NOMO-1 treated with dmso at 0.1 percent for 144 hours (cell line): ENCODE data around the gene PPP1R37.
A peak's percentile ranks its signal among the peaks of the same experiment; 100 is the strongest.

Experiments
- DNase-seq: peaks from one replicate; lab custom pipeline; 2025; ENCODE audit not compliant: unreplicated experiment; lab: John Stamatoyannopoulos, UW

Gene PPP1R37

DNA sequence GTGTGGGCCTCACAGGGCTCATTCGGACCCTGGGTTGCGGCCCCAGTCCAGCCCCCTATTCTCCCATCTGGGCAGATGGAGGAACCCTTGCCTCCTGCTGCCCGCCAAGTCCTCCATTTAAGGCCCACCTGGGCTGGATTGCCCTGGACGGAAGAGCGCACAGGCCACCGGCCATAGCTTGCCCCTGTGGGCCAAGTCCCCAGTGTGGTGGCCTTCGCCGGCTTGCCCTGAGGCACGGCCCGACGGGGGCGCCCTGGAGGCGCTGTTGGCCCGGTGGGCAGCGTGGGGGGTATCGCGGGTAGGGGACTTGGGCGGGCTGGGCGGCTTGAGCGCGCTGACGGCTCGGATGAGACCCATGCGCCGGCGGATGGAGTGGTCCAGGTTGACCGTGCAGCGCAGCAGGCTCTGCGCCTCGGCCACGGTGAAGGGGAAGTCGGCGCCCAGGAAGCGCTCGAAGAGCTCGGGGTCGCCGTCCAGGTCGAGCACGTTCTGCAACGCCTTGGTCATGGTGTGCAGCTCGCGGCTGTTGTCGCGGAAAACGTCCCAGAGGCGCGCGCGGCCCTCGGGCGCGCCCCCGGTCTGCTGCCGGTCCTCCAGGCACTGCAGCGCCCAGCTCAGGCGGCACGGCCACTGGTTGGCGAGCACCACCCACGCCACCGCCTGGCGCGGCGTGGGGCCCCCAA is 59.0 kb downstream of the PPP1R37 start:
- DNase-seq, result no peak

DNA sequence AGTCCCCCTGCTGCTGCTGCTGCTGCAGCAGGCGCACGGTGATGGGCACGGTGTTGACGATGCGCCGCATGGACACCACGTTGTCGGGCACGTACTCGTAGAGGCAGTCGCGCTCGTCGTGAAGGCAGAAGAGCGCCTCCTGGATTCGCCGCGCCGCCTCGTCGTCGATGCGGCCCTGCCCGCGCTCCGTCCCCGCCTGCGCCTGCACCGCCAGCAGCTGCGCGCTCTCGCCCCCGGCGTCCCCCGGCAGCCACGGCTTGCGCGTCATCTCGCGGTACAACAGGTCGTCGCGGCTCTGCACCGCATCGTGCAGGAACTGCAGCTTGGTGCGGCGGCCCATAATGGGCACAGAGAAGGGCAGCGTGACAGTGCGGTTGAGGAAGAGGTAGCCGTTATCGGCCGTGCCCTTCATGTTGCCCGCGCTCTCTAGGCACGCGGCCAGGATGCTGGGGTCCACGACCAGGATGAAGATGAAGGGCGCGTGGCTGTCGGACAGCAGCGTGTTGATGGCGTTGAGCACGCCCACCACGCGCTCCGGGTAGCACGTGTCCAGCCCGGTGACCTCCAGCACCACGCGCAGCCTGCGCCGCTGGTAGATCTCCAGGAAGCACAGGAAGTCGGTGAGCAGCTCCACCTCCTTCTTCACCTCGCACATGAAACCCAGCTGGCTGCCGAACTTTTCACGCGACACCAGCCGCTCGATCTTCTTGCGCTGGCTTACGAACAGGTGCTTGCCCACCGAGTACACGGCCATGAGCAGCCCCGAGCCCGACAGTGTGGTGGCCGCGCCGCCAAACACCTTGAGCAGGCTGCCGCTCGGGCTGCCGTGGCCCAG is 59.7 kb downstream of the PPP1R37 start:
- no peak for DNase-seq

DNA sequence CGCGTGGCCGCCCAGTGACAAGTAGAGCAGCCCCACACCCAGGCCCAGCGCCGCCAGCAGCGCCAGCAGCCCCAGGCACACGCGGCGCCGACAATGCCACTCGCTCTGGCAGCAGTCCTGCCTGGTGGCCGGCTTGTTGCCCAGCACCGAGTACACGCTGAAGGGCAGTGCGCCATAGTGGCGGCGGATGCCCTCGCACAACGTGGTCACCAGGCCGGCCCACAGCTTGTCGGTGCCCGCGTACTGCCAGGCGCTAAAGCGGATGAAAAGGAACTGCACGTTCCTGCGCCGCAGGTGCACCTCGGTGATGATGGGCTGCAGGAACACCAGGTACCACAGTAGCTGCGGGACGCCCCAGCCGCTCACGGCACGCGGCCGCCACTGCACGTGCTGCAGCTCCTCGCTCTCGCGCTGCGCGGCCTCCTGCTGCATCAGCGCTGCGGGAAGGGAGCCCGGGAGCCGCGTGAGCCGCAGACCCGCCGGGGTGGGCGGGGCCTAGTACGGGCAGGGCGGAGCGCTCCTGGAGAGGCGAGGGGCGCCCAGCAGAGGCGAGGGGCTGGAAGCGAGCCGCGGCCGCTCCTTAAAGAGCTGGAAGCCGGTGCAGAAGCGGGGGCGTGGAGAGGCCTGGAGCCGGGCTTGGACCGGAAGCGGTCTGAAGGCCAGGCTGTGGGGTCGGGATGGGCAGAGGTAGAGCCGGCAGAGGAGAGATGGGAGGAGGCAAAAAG is 60.5 kb downstream of the PPP1R37 start:
- DNase-seq, result no peak

DNA sequence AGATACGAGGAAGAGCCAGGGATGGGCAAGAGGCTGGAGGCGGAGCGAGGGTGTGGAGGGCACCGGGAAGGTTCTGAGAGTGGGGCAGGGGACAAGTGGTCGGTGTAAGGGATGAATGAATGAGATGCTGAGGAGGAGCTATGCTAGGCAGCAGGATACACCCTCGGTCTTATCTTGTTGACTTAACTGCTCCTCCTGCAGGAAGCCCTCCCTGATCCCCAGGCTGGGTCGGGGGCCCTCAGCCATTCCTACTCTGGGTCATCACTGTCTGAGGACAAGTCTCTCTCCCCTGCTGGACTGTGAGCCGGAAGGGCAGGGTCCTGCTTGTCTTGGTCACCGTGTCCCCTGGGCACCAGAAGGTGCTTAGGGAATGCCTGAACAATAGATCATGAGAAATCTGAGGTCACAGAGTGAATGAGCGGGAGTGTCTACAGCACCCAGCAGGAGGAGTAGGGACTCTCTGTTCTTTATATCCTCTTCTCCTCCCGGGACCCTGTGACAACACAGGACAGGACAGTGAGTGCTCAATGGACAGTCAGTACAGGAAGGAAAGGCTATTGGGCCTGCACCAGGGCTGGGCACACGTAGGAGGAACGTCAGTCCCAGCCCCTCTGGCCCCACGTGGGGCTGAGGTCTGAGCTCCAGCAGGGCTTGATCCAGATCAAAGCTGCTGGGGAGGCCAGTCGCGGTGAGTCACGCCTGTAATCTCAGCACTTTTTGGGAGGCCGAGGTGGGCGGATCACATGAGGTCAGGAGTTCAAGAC is 61.3 kb downstream of the PPP1R37 start:
- peak; percentile 12 for DNase-seq

DNA sequence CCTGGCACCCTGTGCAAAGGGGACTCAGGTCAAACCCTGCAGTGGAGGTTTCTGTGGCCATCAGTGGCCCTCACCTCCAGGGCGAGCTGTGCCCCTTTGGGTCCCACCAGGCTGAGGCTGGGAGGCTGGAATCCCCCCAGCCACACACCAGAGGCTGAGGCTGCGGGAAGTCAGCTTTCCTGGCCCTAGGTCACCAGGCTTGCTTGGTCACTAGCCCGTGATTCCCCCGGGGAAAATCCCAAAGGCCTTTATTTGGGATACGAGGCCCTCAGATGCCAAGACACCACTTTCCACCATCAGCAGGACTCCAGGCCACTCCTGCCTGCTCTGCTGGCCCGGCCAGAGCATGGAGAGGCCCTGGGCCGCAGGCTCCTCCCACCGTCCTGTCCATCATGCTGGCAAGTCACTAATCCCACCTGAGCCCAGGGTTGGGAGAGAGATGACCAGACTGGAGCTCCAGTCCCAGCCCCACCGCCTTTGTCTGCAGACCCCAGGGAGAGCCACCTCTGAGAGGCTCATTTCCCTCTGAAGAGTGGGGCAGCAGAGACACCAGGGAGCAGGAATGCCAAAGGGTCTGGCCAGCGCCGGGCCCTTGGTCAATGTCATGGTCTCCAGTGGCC is 63.1 kb downstream of the PPP1R37 start:
- DNase-seq, result no peak

DNA sequence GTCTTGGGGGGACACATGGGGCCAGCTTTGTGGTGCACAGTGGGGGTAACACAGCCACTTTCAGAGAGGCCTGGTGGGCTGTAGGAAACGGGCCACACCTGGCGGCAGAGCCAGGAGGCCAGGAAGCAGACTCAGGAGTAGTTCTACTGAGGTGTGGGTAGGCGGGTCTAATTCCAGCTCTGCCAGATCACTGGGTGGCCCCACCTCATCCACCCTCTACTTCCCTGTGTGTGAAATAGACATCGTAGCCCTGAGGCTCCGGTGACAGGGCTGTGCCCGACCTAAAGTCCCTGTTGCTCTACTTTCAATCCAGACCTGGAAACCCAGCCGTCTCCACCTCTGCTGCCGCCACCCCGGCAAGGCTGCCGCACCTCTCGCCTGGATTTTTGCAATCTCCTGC is 63.8 kb downstream of the PPP1R37 start:
- DNase-seq, result no peak

DNA sequence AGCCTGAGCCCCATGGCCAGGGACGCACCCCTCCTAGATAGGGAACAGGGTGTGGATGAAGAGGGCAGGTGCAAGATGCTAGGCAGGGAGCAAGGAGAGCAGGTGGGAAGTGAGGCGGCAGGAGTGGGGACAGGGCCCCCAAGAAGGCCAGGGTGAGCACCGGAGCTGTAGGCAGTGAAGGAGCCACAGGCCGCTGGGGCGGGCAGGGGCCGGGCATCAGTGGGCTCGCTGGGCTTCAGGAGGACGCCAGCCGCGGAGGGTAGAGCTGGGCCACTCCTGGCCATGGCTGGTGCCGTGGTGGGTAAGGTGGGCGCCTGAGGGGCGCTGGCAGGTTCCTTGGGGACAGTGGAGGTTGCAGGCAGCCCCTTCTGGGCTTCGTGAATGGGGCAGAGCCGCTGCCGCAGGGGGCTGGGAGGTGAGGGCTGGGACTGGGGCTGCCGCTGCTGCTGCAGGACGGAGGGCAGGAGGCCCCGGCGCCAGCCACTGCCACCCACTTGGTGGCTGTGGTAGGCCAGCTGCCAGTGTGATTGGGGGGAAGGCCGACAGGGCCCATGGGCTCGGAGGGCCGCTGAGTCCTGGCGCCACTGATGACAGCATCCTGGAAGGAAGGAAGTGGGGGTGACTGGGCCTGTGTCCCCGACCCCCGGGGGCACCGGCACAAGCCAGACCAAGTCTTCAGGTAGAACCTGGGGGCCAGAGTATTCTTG is 65.7 kb downstream of the PPP1R37 start:
- no peak for DNase-seq

DNA sequence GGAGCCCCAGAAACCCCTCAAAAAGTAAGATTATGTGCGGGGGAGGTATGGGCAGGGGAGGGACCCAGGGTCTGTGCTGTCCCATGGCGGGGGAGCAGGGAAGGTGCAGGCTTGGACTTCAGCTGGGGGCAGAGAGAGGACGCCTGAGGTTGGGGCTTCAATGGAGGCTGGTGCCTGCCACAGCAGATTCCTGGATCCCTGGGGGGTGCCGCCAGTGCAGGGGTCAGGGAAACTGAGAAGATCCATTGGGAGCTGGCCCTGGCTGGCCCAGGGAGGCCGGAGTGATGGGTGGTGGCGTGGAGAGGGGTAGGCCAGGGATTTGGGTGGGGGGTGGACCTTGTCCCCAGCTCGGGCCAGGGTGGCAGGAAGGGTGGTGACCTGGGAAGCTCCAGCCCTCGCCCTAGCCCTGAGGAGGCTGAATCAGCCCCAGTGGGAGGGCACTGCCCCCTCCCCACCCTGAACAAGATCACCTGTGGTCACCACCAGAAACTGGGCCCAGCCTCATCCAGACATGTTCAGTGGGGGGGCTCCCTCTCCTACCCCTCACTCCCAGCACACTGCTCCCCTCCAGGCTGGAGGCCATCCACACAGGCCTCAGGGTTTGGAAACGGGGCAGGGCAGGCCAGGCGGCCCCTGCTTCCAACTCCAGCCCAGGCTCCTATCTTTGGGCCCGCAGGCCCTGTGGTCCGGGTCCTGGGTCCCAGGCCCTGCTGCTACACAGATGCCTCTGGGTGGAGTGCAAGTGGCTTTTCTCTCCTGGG is 66.4 kb downstream of the PPP1R37 start:
- DNase-seq, result no peak

DNA sequence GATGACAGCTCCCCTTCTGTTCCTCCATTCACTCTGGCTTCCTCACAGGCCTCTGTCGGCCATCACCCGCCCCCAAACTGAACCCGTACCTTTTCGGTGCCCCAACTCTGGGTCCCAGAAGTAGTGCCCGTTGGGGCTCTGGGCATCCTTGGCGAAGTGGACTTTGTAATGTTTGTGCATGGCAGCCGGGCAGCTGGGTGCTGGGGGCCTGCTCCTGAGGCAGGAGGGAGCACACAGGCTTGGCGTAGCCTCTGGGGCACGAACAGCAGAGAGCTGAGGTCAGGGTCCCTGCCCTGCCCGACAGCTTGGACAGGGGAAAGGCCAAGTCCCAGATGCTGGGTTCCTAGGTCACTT is 67.0 kb downstream of the PPP1R37 start:
- DNase-seq, result no peak

DNA sequence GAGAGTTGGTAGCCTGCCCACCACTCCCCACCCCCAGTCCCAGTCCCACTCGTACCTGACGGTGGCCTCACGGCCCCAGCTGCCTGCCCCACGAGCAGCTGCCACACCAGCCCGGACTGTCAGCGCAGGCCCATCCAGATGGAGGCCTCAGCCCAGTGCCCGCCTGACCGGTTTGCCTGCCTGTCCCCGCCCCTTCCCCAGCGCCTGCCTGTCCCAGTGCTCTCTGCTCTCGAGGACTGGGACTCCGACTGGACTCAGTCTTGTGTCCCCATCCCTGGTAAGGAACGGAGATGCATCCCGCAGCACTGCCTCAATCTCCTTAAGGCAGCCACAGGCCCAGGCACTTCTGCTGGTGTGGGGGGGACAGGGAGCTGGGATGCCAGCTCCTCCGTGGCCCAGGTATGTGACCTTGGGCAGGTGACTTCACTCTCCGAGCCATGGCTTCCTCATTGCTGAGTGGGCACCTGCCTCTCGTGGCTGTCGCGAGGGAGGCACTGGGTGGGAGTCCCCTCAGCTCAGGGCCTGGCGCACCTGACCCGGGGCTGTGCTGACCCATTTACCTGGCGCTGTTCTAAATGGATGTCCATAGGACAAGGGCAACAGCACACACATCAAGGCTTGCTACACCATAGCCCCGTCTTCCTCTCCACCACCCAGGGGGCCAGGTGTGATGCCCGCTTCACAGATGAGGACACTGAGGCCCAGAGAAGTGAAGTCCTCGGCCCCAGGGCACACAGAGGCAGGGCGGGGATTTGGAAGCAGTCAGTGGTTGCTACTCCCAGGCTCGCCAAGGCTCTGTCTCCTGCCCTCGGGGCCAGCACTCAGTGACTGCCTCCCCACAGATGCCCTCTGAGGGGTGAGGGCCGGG is 68.1 kb downstream of the PPP1R37 start, which contains the start of gene NKPD1:
Gene NKPD1, minus strand, starts transcription at position 113 of the 868 bp plus-strand sequence. CDS start 832 bp downstream, outside the sequence.
- DNase-seq, result no peak

DNA sequence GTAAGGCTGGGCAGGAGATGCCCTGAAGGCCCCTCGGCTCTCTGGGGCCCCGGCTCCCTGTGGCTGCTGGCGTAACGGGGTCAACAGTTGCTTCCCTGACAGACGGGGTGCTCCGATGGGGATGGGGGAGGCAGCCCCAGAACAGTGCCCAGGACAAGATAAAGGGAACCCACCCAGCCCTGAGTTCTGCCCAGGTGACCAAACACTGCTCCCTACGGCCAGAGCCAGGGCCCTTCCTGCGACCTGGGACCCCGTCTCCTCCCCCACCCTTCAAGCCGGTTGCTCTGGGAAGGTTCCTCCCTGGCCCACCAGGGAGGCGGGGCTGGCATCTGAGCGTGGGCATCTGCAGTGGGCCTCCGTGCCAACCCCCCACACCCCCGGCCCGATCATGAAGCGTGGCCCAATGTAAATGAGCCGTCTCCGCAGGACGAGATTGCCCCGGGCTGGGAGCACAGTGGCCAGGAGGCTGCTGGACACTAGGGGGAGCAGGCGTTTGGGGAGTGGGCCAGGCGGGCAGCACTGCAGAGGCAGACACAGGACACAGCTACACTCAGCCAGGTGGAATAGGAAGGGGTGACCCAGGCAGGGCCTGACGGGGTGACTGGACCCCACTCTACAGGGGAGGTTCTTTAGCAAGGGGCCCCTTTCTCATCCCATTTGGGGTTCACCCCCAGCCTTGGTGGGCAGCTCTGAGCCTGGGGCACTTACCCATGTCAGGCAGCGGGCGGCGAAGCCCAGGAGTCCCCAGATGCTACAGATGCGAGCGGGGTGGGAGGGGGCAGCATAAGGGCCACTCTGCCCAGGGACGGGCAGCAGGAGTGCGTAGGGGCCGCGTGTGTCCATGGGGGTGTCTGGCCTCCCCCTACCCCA is 69.0 kb downstream of the PPP1R37 start:
- no peak for DNase-seq

DNA sequence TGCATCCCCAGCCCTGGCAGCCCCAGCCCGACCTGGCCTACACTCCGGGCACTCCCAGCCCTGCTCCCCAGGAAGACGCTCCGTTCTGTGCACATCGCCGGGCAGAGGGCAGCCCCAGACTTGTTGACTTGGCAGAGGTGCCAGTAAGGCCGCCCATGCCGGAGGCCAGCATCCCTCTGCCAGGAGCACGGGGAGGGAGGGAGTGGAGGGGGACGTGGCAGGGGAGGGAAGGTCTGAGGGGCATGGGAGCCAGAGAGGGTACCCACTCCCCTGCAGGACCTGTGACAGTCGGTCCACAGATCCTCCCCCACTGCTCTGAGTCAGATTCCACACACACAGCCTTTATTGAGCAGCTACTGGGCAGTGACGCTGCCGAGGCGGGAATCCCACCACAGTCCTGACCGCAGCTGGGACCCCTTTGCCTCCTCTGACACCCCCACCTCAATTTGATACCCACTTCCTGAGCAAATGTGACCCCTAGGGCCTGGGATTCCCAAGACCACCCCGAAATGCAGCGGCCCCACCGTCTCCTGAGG is 69.7 kb downstream of the PPP1R37 start:
- no peak for DNase-seq

DNA sequence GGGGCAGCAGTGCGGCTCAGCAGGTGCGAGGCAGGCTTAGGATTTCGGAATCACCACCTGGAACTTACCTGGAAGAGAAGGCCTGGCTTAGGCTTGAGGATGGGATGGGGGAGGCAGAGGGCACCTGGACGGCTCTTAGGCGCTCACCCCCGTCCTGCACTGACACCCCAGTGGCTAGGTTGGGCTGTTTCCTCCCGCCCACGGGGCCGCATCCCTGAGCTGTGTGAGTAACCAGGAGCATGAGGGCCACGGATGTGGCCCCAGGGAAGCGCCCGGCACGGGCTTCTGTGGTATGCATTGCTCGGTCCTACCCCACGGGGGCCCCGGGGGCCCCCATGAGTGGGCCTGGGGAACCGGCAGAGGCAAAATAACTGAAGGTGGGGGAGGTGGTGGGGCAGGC is 70.2 kb downstream of the PPP1R37 start:
- no peak for DNase-seq

DNA sequence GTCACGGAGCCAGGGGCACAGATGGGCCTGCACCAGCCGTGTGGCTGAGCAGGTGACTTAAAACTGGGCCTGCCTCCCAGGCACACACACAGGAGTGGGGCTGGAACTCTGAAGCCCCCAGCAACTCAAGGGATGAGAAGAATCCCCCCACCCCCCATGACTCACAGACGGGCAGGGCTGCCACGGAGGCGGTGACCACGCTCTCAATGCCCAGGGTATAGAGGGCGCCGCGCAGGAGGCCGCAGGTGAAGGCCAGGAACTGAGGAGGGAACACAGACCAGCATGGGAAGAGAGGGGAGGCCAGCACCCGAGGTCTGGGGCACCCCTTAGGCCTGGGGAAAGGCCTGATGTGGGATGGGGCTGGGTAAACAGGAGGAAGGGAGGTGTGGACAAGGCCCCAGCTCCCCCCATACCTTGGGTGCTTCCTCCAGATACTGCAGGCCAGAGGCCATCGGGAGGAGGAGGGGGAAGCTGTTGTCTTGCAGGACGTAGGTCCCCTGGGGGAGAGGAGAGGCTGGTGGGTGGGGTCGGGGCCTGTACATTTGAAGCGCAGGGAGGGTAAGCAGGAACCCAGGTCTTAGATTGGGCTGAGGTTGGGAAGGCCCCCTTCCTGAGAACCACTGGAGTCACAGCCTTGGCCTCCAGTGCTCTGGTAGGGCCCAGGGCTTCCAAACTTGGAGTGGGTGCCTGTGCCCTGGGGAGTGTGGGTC is 70.9 kb downstream of the PPP1R37 start:
- DNase-seq, result no peak

DNA sequence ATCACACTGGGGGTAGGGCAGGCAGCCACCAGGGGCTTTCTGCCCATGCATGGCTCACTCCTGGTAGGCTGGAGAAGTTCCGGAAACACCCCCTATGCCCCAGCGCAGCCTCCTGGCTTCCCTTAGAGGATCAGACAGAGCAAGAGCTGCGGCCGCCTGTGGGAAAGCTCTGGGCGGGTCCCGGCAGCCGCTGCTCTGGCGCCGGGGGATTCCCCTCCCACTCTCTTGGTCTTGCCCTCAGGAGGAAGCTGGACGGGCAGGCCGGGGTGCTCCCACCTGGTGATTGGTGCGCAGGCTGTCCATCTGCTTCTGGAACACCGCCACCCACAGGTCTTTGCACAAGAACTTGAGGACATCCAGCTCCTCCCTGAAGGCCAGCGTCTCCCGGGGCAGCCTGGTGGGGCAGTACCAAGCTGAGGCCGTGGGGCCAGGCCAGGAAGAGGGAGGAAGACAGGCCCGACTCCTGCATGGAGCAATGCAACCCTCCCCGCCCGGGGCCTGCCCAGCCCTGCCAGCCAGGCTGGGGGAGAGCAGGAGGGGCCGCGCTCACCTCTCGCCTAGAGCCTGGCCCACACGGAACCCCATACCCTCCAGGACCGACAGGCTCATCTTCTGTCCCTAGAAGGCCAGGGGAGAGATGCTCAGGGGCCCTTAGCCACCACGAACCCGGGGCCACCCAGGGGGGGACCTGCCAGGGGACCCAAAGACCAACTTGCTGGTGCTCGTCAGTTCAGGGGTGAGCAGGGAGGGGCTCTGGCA is 71.8 kb downstream of the PPP1R37 start:
- DNase-seq, result no peak

DNA sequence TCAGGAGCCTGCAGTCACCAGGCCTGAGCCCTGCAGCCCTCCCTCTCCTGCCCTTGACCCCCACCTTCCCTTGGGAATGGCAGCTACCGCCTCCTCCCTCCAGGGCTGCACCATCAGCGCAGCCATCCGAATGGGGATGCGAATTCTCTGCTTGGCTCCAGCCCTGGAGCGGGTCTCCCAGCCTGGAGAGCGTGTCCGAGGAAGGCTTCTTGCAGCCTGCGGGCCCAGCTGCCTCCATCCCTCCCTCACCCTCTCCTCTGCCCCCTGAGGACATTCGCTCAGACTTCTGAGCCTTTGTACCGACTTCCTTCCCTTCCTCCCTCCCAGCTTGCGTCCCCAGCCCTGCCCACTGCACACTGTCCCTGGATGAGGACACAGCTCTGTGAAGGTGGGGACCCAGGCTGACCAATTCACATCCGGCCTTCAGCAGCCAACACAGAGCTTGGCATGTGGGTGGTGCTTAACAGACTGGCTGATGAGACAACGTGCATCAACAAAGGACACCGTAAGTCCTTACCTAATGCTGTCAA is 73.8 kb downstream of the PPP1R37 start:
- no peak for DNase-seq
